Measurements from ENCODE around the gene EMILIN2.

DNA sequence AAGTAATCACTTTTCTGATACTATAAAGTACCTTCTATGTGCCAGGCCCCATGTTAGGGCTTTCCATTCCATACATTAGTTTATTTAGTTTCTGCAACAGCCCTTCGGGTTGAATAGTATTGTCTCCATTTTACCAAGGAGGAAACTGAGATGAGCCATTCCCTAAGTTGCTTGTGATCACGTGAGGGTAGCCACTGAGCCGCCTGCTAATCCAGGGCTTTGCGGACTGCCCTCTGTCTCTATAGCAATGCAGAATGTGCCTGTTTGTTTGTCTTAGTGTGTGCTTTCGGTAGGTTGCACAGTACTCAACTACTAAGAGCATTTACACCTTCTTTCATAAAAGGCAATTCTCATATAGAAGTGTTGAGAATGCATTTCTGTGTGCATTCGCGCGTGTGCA lies 5.0 kb downstream of the EMILIN2 start:
- no peak for TF ChIP-seq POLR2AphosphoS5 (IDR thresholded peaks at IDR 0.05; ENCODE audit: low read depth)
- no peak for TF ChIP-seq CTCF (IDR thresholded peaks at IDR 0.05; ENCODE audit: insufficient read depth, low read length)
- no peak for TF ChIP-seq GABPA (IDR thresholded peaks at IDR 0.05; ENCODE audit: low read depth)

Data from HL-60 (cell line).